Lung (tissue), 12 donors: ENCODE results near the gene BPIFB3. TPM values are rescaled to one million over a fixed set of nuclear protein-coding genes. Genes with fewer than 3 reads are reported as not detected.

Experiments used
- ATAC-seq: fragments of 200-7000 bp; cut with Tn5 transposase; one replicate; pipeline ENCODE4 v1.9.1; 2020; ENCODE audit warnings: moderate number of reproducible peaks; ENCODE audit not compliant: insufficient read depth, low FRiP score
- DNase-seq, 3 donors: peaks; one replicate each; pipeline ENCODE4 v3.0.0-alpha.2; 2013 to 2017
- H3K27ac ChIP-seq, 2 donors: one replicate each; pipeline ENCODE4 v1.5.1; 2013; ENCODE audit warnings: mild to moderate bottlenecking in 2 of 2, moderate library complexity in 2 of 2, control low read depth in 1 of 2, inconsistent platforms in 1 of 2, low read depth in 1 of 2, low read length in 1 of 2
- H3K27me3 ChIP-seq, 3 donors: one replicate each; pipeline ENCODE4 v1.5.1; 2013; ENCODE audit warnings: low read length in 2 of 3; ENCODE audit not compliant: control insufficient read depth in 3 of 3, insufficient read depth in 3 of 3
- H3K36me3 ChIP-seq, 4 donors: one replicate each; pipeline ENCODE4 v1.5.1; 2013; ENCODE audit warnings: low read length in 4 of 4, mild to moderate bottlenecking in 1 of 4, moderate library complexity in 1 of 4; ENCODE audit not compliant: control insufficient read depth in 4 of 4, insufficient read depth in 4 of 4
- H3K4me1 ChIP-seq, 5 donors: one replicate each; pipeline ENCODE4 v1.5.1; 2013; ENCODE audit warnings: low read length in 5 of 5, mild to moderate bottlenecking in 2 of 5, moderate library complexity in 1 of 5; ENCODE audit not compliant: control insufficient read depth in 5 of 5, insufficient read depth in 5 of 5
- H3K4me3 ChIP-seq: one replicate; pipeline ENCODE4 v1.5.1; 2013; ENCODE audit warnings: mild to moderate bottlenecking, control low read depth, moderate library complexity
- H3K9ac ChIP-seq, 2 donors: one replicate each; pipeline ENCODE4 v1.5.1; 2013; ENCODE audit warnings: low read length in 2 of 2, control low read depth in 1 of 2; ENCODE audit not compliant: insufficient read depth in 1 of 2
- H3K9me3 ChIP-seq, 4 donors: one replicate each; pipeline ENCODE4 v1.5.1; 2013; ENCODE audit warnings: low read length in 3 of 4, mild to moderate bottlenecking in 1 of 4, moderate library complexity in 1 of 4; ENCODE audit not compliant: control insufficient read depth in 4 of 4, insufficient read depth in 3 of 4
- CTCF ChIP-seq: IDR thresholded peaks from 2 replicates; pipeline ENCODE4 v1.5.1; 2012; ENCODE audit warnings: mild to moderate bottlenecking; ENCODE audit errors: control extremely low read depth, extremely low read depth
- WGBS, 2 donors: extraction: QIAGEN DNeasy Blood & Tissue Kit; methylation state at CpG; one replicate each; pipeline ENCODE4 v1.1.7; 2013; 5-methylcytosine and 5-hydroxymethylcytosine counted together
- polyA plus RNA-seq, 2 donors: library from polyadenylated mRNA; stranded (reverse); fragments of 200-250 nt; gene quantifications; one replicate each; pipeline ENCODE4 v1.2.1, GENCODE V29; 2013
- total RNA-seq, 2 donors: library from RNA; depleted of rRNA in 1 of 2; stranded (reverse); fragments of >200 nt in 1 of 2; gene quantifications; one replicate each; pipeline ENCODE4 v1.2.1, GENCODE V29; 2014 to 2021
- donor health status: control.
- donor health status: control.
- donor health status: Bipolar disorder and iron deficiency.
- donor health status: healthy.
- donor health status: DM: yes; HTN: yes; CAD: no.

The BPIFB3 gene
- total and polyA plus RNA-seq, 4 donors, result not detected

- ATAC-seq, result no peak
- H3K27me3 ChIP-seq, result no peaks in the 10 kb centered on the region
- H3K4me1 ChIP-seq, result no peaks in the 10 kb centered on the region
- DNase-seq, result no peak
- no peak overlapping the region for H3K9ac ChIP-seq
- 85 to 90% methylated on average over 4 of the region's 4 CpGs for WGBS, 2 donors
- no peak overlapping the region for H3K27ac ChIP-seq
- H3K4me3 ChIP-seq, result no peak overlapping the region
- H3K9me3 ChIP-seq, result peaks cover 0 to 5% (median 0%) of the 10 kb centered on the region in 4 donors
- no peak for TF ChIP-seq CTCF
- H3K36me3 ChIP-seq, result no peaks in the 10 kb centered on the region
Observed at GRCh38 chr20:33051333-33051732, 2.4 kb upstream of the BPIFB3 start.

GRCh38 chr20:33054381-33054780 is 678 bp downstream of the BPIFB3 start:
- no peaks in the 10 kb centered on the region for H3K9me3 ChIP-seq
- WGBS, 2 donors, result 83 to 90% methylated on average over 7 of the region's 7 CpGs
- DNase-seq (no peak), ATAC-seq (no peak)
- no peak overlapping the region for H3K4me3 ChIP-seq
- no peaks in the 10 kb centered on the region for H3K4me1 ChIP-seq
- no peak for TF ChIP-seq CTCF
- no peak overlapping the region for H3K9ac ChIP-seq
- peaks cover 0 to 3% (median 0%) of the 10 kb centered on the region in 3 donors for H3K27me3 ChIP-seq
- no peaks in the 10 kb centered on the region for H3K36me3 ChIP-seq
- H3K27ac ChIP-seq, result no peak overlapping the region

GRCh38 chr20:33054791-33055190 is 1.1 kb downstream of the BPIFB3 start:
- Histone ChIP-seq H3K27ac (no peak overlapping the region), H3K27me3 (peaks cover 0 to 3% (median 0%) of the 10 kb centered on the region in 3 donors), H3K36me3 (no peaks in the 10 kb centered on the region), H3K9ac (no peak overlapping the region), H3K4me1 (no peaks in the 10 kb centered on the region), H3K4me3 (no peak overlapping the region), H3K9me3 (peaks cover 0 to 2% (median 0%) of the 10 kb centered on the region in 4 donors)
- no peak for TF ChIP-seq CTCF
- WGBS, 2 donors, result 85 to 87% methylated on average over 2 of the region's 2 CpGs
- no peak for DNase-seq
- ATAC-seq, result no peak

- TF ChIP-seq CTCF, result no peak
- H3K9me3 ChIP-seq, result peaks cover 0 to 2% (median 0%) of the 10 kb centered on the region in 4 donors
- DNase-seq (no peak), ATAC-seq (no peak)
- 80 to 88% methylated on average over 7 of the region's 7 CpGs for WGBS, 2 donors
- H3K4me1 ChIP-seq, result peaks cover 0 to 4% (median 0%) of the 10 kb centered on the region in 5 donors
- H3K9ac ChIP-seq, result no peak overlapping the region
- H3K36me3 ChIP-seq, result no peaks in the 10 kb centered on the region
- no peak overlapping the region for H3K4me3 ChIP-seq
- H3K27me3 ChIP-seq, result peaks cover 0 to 3% (median 0%) of the 10 kb centered on the region in 3 donors
- no peak overlapping the region for H3K27ac ChIP-seq
Observed at GRCh38 chr20:33059136-33059535, 5.4 kb downstream of the BPIFB3 start.
